GM12891 (cell line): ENCODE data around the gene EEFSEC.

Experiments used
- POLR2A ChIP-seq: IDR thresholded peaks from 2 replicates; pipeline ENCODE4 v1.6.1; 2011; ENCODE audit warnings: low read depth, low read length, control low read depth
- POLR2AphosphoS5 ChIP-seq: IDR thresholded peaks from 2 replicates; pipeline ENCODE4 v1.6.1; 2011; ENCODE audit warnings: low read depth, low read length, control low read depth
- POU2F2 ChIP-seq: IDR thresholded peaks from 2 replicates; pipeline ENCODE4 v1.6.1; 2011; ENCODE audit warnings: low read depth, mild to moderate bottlenecking, control low read depth, low read length, moderate library complexity
- SPI1 ChIP-seq: IDR thresholded peaks from 2 replicates; pipeline ENCODE4 v1.6.1; 2011; ENCODE audit warnings: low read depth, low read length, control low read depth

- TF ChIP-seq POLR2AphosphoS5 (no peak), POLR2A (no peak), SPI1 (no peak), POU2F2 (no peak)
Observed at GRCh38 chr3:128380295-128380694, 227.0 kb downstream of the EEFSEC start.
